Endothelial cell of umbilical vein (primary cell): ENCODE data around the gene HIGD1C. TPM values are rescaled to one million over a fixed set of nuclear protein-coding genes. Genes with fewer than 3 reads are reported as not detected.
A peak's percentile ranks its signal among the peaks of the same experiment; 100 is the strongest.

ENCODE experiments used
- BruUV-seq: library from RNA; stranded (reverse); fragments of 400-500 nt; replicated peaks from 2 replicates; lab custom pipeline; 2021; lab: Mats Ljungman, UMichigan
- CTCF ChIA-PET: fragments of 300-600, 350-600 bp; sonication (Branson Sonifier 250); formaldehyde crosslinking; loops from one replicate; lab custom pipeline; 2021; ENCODE audit warnings: antibody characterized with exemption, inconsistent platforms; lab: Charles Lee
- POLR2A ChIA-PET: fragments of 300-600, 350-600 bp; sonication (Branson Sonifier 250); formaldehyde crosslinking; loops from one replicate; lab custom pipeline; 2021; ENCODE audit warnings: antibody characterized with exemption, inconsistent platforms; lab: Charles Lee
- DNase-seq: peaks from one replicate; pipeline ENCODE4 v3.0.0-alpha.2; 2011; ENCODE audit warnings: low read depth, low spot score
- FAIRE-seq: peaks from 2 replicates; lab custom pipeline; 2011; peaks lifted over from hg19 to GRCh38; lab: Jason Lieb, UNC
- H2AFZ ChIP-seq: 2 replicates; pipeline ENCODE4 v1.6.0; 2012; ENCODE audit warnings: low read depth, low read length, control low read depth, inconsistent platforms
- H3K27ac ChIP-seq: 2 replicates; pipeline ENCODE4 v1.5.1; 2011; ENCODE audit warnings: low read depth, mild to moderate bottlenecking, control low read depth, low read length, moderate library complexity; ENCODE audit not compliant: insufficient read depth
- H3K27me3 ChIP-seq, 2 experiments: 2 replicates each; pipeline versions ENCODE4 v1.6.0 to v1.6.1; 2011; ENCODE audit warnings: low read length in 2 of 2, mixed read lengths in 1 of 2; ENCODE audit not compliant: control insufficient read depth in 2 of 2, insufficient read depth in 2 of 2
- H3K36me3 ChIP-seq, 2 experiments: 2 replicates in 1 of 2; 3 replicates in 1 of 2; pipeline ENCODE4 v1.5.1; 2011; ENCODE audit warnings: low read length in 2 of 2, mild to moderate bottlenecking in 1 of 2, moderate library complexity in 1 of 2; ENCODE audit not compliant: control insufficient read depth in 2 of 2, insufficient read depth in 2 of 2; ENCODE audit errors: extremely low read depth in 1 of 2
- H3K4me1 ChIP-seq: 3 replicates; pipeline ENCODE4 v1.5.1; 2011; ENCODE audit warnings: mild to moderate bottlenecking, low read length; ENCODE audit not compliant: control insufficient read depth, insufficient read depth; ENCODE audit errors: extremely low read depth
- H3K4me2 ChIP-seq: 2 replicates; pipeline ENCODE4 v1.6.1; 2011; ENCODE audit warnings: low read length, control low read depth, mixed read lengths; ENCODE audit not compliant: insufficient read depth
- H3K4me3 ChIP-seq, 3 experiments: fragments of 200-600 bp in 1 of 3; sonication (generic), shearing (Covaris generic) in 1 of 3; replicated peaks in 1 of 3; 2 replicates each; pipeline ENCODE4 v1.5.1; 2011 to 2016; ENCODE audit warnings: control low read depth in 3 of 3, low read length in 3 of 3, mild to moderate bottlenecking in 2 of 3, inconsistent platforms in 1 of 3, low read depth in 1 of 3, moderate library complexity in 1 of 3; ENCODE audit not compliant: insufficient read depth in 1 of 3
- H3K79me2 ChIP-seq: 2 replicates; pipeline ENCODE4 v1.6.0; 2012; ENCODE audit warnings: low read length, inconsistent platforms; ENCODE audit not compliant: control insufficient read depth, insufficient read depth
- H3K9ac ChIP-seq: replicated peaks from 2 replicates; pipeline ENCODE3; 2011; ENCODE audit warnings: low read length, control low read depth; ENCODE audit not compliant: insufficient read depth; ENCODE audit errors: extremely low read depth
- H3K9me1 ChIP-seq: replicated peaks from 3 replicates; pipeline ENCODE4 v1.6.0; 2011; ENCODE audit warnings: mild to moderate bottlenecking, low read length; ENCODE audit not compliant: control insufficient read depth, insufficient read depth; ENCODE audit errors: extremely low read depth
- H3K9me3 ChIP-seq: replicated peaks from 2 replicates; pipeline ENCODE4 v1.5.1; 2012; ENCODE audit warnings: low read length, inconsistent platforms; ENCODE audit not compliant: control insufficient read depth, insufficient read depth
- H4K20me1 ChIP-seq: replicated peaks from 2 replicates; pipeline ENCODE3; 2011; ENCODE audit warnings: mild to moderate bottlenecking, low read length; ENCODE audit not compliant: control insufficient read depth, insufficient read depth; ENCODE audit errors: extremely low read depth
- EZH2 ChIP-seq: IDR thresholded peaks from 2 replicates; pipeline ENCODE4 v1.6.1; 2012; ENCODE audit warnings: borderline replicate concordance, low read depth, mild to moderate bottlenecking, moderate library complexity, low read length, inconsistent platforms; ENCODE audit not compliant: severe bottlenecking
- GATA2 ChIP-seq: IDR thresholded peaks from 2 replicates; pipeline ENCODE4 v1.7.0; 2011; ENCODE audit warnings: low read depth, mild to moderate bottlenecking, moderate library complexity, mixed read lengths, low read length; ENCODE audit not compliant: insufficient read length, insufficient read depth
- JUN ChIP-seq: IDR thresholded peaks from 2 replicates; pipeline ENCODE4 v1.6.1; 2011; ENCODE audit warnings: borderline replicate concordance, low read depth; ENCODE audit not compliant: insufficient read length, insufficient read depth
- POLR2AphosphoS5 ChIP-seq: IDR thresholded peaks from 2 replicates; pipeline ENCODE4 v1.6.1; 2012; ENCODE audit warnings: low read depth, mild to moderate bottlenecking, control low read depth, low read length, moderate library complexity; ENCODE audit not compliant: insufficient read depth
- dilution Hi-C: fragments of 300-500 bp; cut with MboI; formaldehyde crosslinking; loops from one replicate; pipeline ENCODE4 v1.15.0; 2019; ENCODE audit warnings: low sequenced_read_pairs; ENCODE audit not compliant: extremely low pct_ligation_motif_present
- intact Hi-C: fragments of 100-400 bp; cut with micrococcal nuclease; formaldehyde crosslinking; loops from one replicate; pipeline ENCODE4 v1.10.0; 2022
- polyA plus RNA-seq, 4 experiments: library from polyadenylated mRNA; depleted of rRNA in 3 of 4; stranded (reverse) in 3 of 4; unstranded in 1 of 4; fragments of >200 nt; gene quantifications; 2 replicates each; pipeline versions ENCODE4 v1.2.1 to v1.2.3, GENCODE V29; 2011 to 2012; ENCODE audit warnings: missing spikeins in 1 of 4
- total RNA-seq: library from RNA; stranded (reverse); gene quantifications from 2 replicates; pipeline ENCODE4 v1.2.3, GENCODE V29; 2021

HIGD1C gene
- total and polyA plus RNA-seq, 2 donors (not counting 3 experiments of a cell fraction or from before 2014, with no cell fraction given), result not detected

DNA sequence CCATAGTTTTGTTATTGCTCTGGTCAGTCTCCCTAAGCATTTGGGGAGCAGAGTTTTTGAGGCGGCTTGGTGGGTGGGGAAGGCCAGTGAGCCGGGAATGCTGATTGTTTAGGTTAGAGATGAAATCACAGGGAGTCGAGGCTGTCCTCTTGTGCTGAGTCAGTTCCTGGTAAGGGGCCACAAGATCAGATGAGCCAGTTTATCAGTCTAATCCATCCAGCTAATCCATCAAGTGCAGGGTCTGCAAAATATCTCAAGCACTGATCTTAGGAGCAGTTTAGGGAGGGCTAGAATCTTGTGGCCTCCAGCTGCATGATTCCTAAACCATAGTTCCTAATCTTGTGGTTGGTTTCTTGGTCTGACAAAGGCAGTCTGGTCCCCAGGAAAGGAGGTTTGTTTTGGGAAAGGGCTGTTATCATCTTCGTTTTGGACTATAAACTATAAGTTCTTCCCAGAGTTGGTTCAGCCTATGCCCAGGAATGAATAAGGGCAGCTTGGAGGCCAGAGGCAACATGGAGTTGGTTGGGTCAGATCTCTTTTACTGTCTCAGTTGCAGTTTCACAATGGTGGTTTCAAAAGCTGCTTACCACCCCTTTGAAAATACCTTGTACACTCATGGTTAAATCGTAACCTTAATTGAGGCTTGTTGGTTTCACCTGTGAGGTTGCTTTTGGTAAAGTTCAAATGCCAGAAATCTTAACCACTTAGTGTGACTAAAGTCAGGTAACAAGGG lies 33.6 kb upstream of the HIGD1C start:
- Histone ChIP-seq H3K4me1 (peaks cover 6% of the 10 kb centered on the region), H3K27ac (no peak overlapping the region), H3K4me3 (no peak overlapping the region), H3K9me1 (no peaks in the 10 kb centered on the region), H3K9ac (no peak overlapping the region), H3K9me3 (no peaks in the 10 kb centered on the region), H3K36me3 (no peaks in the 10 kb centered on the region), H3K4me2 (no peak overlapping the region), H2AFZ (no peak overlapping the region), H3K27me3 (no peaks in the 10 kb centered on the region), H4K20me1 (no peaks in the 10 kb centered on the region), H3K79me2 (no peaks in the 10 kb centered on the region)
- TF ChIP-seq EZH2 (no peak), JUN (no peak)
- FAIRE-seq (no peak), DNase-seq (no peak)
- dilution Hi-C loops, result no loop called here
- BruUV-seq, result no TSS peak
- POLR2A ChIA-PET, result no interaction called here
- intact Hi-C loops, result no loop called here
- CTCF ChIA-PET, result no interaction called here

DNA sequence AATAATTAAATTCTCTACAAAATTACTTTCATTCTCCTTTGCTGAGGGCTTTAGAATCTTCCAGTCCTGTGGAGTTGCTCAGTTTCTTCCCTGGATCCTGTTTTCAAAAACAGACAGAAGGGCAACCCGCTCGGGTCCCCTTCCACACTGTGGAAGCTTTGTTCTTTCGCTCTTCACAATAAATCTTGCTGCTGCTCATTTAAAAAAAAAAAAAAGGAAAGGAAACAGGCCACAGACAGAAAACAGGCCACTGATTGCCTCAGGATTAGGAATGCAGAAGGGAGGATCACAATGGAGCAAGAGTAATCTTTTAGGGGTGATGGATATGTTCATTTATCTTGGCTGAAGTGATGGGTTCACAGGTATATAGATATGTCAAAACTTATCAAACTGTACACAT lies 29.5 kb upstream of the HIGD1C start:
- no TSS peak for BruUV-seq
- dilution Hi-C loops (no loop called here), intact Hi-C loops (no loop called here)
- H3K4me2 ChIP-seq, result peak overlapping the region; percentile 13
- no peak for TF ChIP-seq POLR2AphosphoS5
- no peak for TF ChIP-seq GATA2
- no peaks in the 10 kb centered on the region for H3K36me3 ChIP-seq
- H3K79me2 ChIP-seq, result no peaks in the 10 kb centered on the region
- peaks cover 24% of the 10 kb centered on the region for H3K4me1 ChIP-seq
- DNase-seq (peak; percentile 47), FAIRE-seq (no peak)
- no peaks in the 10 kb centered on the region for H3K9me3 ChIP-seq
- no peak overlapping the region for H3K27ac ChIP-seq
- no peak overlapping the region for H3K9ac ChIP-seq
- ChIA-PET POLR2A (no interaction called here), CTCF (interaction anchor here (0.5 to 3.6 kb wide), 6 partner anchors 64 to 293 kb away, joined by 3 to 17 read pairs (median 3); no protein-coding TSS in a partner anchor)
- no peak overlapping the region for H3K4me3 ChIP-seq
- H3K9me1 ChIP-seq, result no peaks in the 10 kb centered on the region
- H2AFZ ChIP-seq, result peak overlapping the region; percentile 55
- no peaks in the 10 kb centered on the region for H3K27me3 ChIP-seq
- no peaks in the 10 kb centered on the region for H4K20me1 ChIP-seq
